ENCODE results near the gene ARMC6. TPM values are rescaled to one million over a fixed set of nuclear protein-coding genes. Genes with fewer than 3 reads are reported as not detected.

Gene ARMC6
- total RNA-seq = 10 to 100 TPM; 20.3 to 29.5 (median 27.7) TPM

DNA sequence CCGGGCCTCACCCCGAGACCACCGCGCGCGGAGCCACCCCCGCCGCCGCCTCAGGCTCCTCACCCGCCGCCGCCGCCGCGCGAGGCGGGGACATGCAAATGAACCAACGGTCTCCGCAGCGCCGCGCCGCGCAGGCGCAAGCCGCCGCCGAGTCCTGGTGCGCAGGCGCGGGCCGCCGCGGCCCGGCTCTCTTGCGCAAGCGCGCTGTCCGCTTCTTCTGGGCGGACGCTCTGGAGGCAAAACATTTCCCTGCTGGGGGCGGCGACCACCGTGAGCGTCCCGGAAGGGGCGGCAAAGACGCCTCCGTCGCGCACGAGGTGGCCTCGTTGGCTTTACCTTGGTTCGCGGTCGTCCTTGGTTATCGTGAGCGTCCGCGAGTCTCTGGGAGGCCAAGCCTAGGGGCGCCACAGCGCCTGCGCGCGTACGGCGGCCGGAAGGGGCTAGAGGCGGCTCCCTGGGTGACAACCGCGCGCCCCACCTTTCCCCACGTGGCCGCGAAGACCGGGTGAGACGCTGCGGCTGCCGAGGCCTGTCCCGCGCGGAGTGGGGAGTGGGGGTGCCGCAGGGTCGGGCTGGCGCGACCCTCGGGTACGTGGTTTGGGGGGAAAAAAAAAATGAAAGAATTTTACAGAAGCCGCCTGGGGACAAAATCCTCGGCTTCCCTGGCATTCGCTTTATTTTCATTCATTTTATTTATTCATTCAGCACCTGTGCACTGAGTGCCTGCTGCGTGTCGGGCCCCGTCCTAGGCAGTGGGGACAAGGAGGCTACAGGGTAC, at the start of gene ARMC6, which contains the start of gene SUGP2:
TSS of gene ARMC6 (plus strand) at position 178 of the 778 bp plus-strand sequence. CDS start 607 bp downstream, outside the sequence.
TSS of gene SUGP2 (minus strand) at position 92 of the 778 bp plus-strand sequence. CDS start 2,446 bp downstream, outside the sequence.
- Histone ChIP-seq H3K9me3 (no peaks in the 10 kb centered on the region), H3K27ac (peak within 1 kb of the TSS; percentile 85 to 93), H3K4me3 (peak within 1 kb of the TSS; percentile 79 to 96 (median 81)), H3K27me3 (no peaks in the 10 kb centered on the region), H3K36me3 (no peaks in the 10 kb centered on the region), H3K4me1 (peaks cover 2 to 5% of the 10 kb centered on the region in 2 donors)
- intact Hi-C loops (cut with DNase I; ENCODE audit: low total_unique reads) = no loop called here
- TF ChIP-seq POLR2A (IDR thresholded peaks at IDR 0.05) (no peak), POLR2AphosphoS5 (IDR thresholded peaks at IDR 0.05) (peak; percentile 78 to 86 (median 82))
- TF ChIP-seq, protein P1, sequence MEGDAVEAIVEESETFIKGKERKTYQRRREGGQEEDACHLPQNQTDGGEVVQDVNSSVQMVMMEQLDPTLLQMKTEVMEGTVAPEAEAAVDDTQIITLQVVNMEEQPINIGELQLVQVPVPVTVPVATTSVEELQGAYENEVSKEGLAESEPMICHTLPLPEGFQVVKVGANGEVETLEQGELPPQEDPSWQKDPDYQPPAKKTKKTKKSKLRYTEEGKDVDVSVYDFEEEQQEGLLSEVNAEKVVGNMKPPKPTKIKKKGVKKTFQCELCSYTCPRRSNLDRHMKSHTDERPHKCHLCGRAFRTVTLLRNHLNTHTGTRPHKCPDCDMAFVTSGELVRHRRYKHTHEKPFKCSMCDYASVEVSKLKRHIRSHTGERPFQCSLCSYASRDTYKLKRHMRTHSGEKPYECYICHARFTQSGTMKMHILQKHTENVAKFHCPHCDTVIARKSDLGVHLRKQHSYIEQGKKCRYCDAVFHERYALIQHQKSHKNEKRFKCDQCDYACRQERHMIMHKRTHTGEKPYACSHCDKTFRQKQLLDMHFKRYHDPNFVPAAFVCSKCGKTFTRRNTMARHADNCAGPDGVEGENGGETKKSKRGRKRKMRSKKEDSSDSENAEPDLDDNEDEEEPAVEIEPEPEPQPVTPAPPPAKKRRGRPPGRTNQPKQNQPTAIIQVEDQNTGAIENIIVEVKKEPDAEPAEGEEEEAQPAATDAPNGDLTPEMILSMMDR (IDR thresholded peaks at IDR 0.05) = peak; percentile 8 to 45 (median 15)
- DNase-seq (ENCODE audit: low spot score in 2 of 2) = peak; percentile 75

DNA sequence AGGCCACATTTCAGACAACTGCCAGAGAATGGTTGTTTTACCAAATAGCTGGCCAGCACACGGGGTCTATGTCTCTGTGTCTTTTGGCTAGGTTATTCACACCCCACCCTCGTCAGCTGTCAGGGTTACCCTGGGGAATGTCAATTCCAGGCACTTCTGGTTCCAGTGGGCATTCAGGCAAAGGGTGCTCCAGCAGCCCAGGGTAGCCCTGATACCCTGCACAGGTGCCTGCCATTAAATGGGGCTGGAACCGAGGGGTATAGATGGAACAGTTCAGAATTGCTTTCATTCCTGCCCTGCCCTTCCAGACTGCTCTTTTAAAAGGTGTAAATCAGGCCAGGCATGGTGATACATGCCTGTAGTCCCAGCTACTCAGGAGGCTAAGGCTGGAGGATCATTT, 49.2 kb upstream of the ARMC6 start:
- TF ChIP-seq POLR2AphosphoS5 (IDR thresholded peaks at IDR 0.05) = no peak
- TF ChIP-seq, protein P1 (IDR thresholded peaks at IDR 0.05) = no peak
- TF ChIP-seq POLR2A (IDR thresholded peaks at IDR 0.05) = no peak
- no peaks in the 10 kb centered on the region for H3K9me3 ChIP-seq
- no peaks in the 10 kb centered on the region for H3K27me3 ChIP-seq
- no peak for DNase-seq (ENCODE audit: low spot score in 2 of 2)
- intact Hi-C loops (cut with DNase I; ENCODE audit: low total_unique reads) = no loop called here
- no peak overlapping the region for H3K27ac ChIP-seq
- no peaks in the 10 kb centered on the region for H3K4me1 ChIP-seq
- no peaks in the 10 kb centered on the region for H3K36me3 ChIP-seq
- no peak overlapping the region for H3K4me3 ChIP-seq

DNA sequence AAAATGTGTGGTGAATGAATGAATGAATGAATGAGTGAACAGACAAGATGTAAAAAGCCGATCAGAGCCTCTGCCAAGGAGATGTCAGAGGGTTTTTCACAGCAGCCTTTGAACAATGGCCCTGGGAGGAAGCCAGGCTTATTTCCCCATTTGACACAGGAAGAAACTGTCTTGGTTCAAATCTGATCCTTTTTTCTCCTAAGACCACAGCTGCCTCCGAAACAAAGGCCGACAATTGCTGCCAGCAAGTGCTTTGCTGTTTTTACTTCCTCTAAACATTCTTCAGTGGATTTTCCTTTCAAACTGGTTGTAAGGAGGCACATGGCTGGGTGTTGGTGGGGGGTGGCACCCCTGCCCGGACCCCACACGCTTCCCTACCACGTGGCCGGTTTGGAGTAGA, 48.1 kb upstream of the ARMC6 start:
- TF ChIP-seq, protein P1 (IDR thresholded peaks at IDR 0.05) = no peak
- Histone ChIP-seq H3K4me3 (no peak overlapping the region), H3K27me3 (no peaks in the 10 kb centered on the region), H3K36me3 (no peaks in the 10 kb centered on the region), H3K4me1 (no peaks in the 10 kb centered on the region), H3K27ac (no peak overlapping the region), H3K9me3 (no peaks in the 10 kb centered on the region)
- intact Hi-C loops (cut with DNase I; ENCODE audit: low total_unique reads) = no loop called here
- DNase-seq (ENCODE audit: low spot score in 2 of 2) = no peak

DNA sequence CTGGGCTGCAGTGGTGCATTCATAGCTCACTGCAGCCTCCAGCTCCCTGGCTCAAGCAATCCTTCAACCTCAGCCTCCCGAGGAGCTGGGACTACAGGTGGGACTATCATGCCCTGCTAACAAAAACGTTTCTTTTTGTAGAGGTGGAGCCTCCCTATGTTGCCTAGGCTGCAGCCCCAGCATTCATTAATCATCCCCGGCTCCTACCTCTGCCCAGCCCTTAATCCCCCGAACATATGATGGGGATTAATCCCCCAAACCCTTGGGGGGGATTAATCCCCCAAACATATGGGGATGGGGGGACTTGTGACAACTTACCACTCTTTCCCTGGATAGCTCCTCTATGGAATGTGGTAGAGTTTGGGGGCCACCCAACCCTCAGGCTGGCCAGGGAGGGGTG, 45.9 kb upstream of the ARMC6 start:
- TF ChIP-seq POLR2A (IDR thresholded peaks at IDR 0.05) = no peak
- no peak for TF ChIP-seq POLR2AphosphoS5 (IDR thresholded peaks at IDR 0.05)
- TF ChIP-seq, protein P1 (IDR thresholded peaks at IDR 0.05) = no peak

DNA sequence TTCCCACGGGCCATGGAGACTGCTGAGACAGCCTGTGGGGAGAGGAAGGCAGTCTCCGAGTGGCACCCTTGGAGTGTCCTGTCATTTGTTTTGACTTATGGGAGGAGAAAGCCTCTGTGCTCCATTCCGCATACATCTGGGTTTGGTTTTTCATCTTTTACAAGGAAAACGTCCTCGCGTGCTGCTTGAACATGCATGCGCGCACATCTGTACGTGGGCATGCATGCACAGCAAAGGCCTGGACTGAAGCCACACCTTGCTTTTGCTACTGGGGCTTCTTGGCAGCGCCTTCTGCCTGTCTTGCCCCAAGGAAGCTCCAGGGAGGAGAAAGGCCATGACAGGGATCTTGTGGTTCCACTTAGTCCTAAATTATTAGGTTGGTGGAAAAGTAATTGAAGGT, 44.1 kb upstream of the ARMC6 start:
- H3K27me3 ChIP-seq = no peaks in the 10 kb centered on the region
- no peaks in the 10 kb centered on the region for H3K36me3 ChIP-seq
- DNase-seq (ENCODE audit: low spot score in 2 of 2) = no peak
- no peak overlapping the region for H3K27ac ChIP-seq
- no peak overlapping the region for H3K4me3 ChIP-seq
- intact Hi-C loops (cut with DNase I; ENCODE audit: low total_unique reads) = no loop called here
- H3K9me3 ChIP-seq = no peaks in the 10 kb centered on the region
- no peaks in the 10 kb centered on the region for H3K4me1 ChIP-seq
- TF ChIP-seq POLR2A (IDR thresholded peaks at IDR 0.05) = no peak
- TF ChIP-seq, protein P1 (IDR thresholded peaks at IDR 0.05) = no peak
- TF ChIP-seq POLR2AphosphoS5 (IDR thresholded peaks at IDR 0.05) = no peak

More for the DNA sequence above, 45.9 kb upstream of the ARMC6 start:
- Histone ChIP-seq H3K27ac (no peak overlapping the region), H3K9me3 (no peaks in the 10 kb centered on the region), H3K36me3 (no peaks in the 10 kb centered on the region), H3K27me3 (no peaks in the 10 kb centered on the region), H3K4me3 (no peak overlapping the region), H3K4me1 (no peaks in the 10 kb centered on the region)
- DNase-seq (ENCODE audit: low spot score in 2 of 2) = no peak
- intact Hi-C loops (cut with DNase I; ENCODE audit: low total_unique reads) = no loop called here
